Sigmoid colon (tissue), 4 donors: Measurements from ENCODE around the gene IPO13.

Experiments
- POLR2A ChIP-seq, 2 donors: fragments of 450-650 bp; IDR thresholded peaks; one replicate each; pipeline ENCODE4 v1.6.1; 2016; ENCODE audit warnings: antibody characterized with exemption in 2 of 2, mild to moderate bottlenecking in 2 of 2, moderate library complexity in 2 of 2
- POLR2AphosphoS5 ChIP-seq, 4 donors: sonication (generic); formaldehyde crosslinking; IDR thresholded peaks; one replicate each; pipeline ENCODE4 v1.6.1; 2017; ENCODE audit warnings: antibody characterized with exemption in 4 of 4

- TF ChIP-seq POLR2A (IDR thresholded peaks at IDR 0.05) (no peak), POLR2AphosphoS5 (IDR thresholded peaks at IDR 0.05) (no peak)
Measured at GRCh38 chr1:43956234-43956633, 9.5 kb downstream of the IPO13 start.
